Right lung (tissue), 5 donors: ENCODE results near the gene UPK3A. TPM values are rescaled to one million over a fixed set of nuclear protein-coding genes. Genes with fewer than 3 reads are reported as not detected.
"Not testable (repeated sequence)": the region's sequence is repeated elsewhere in the genome, so short reads cannot be mapped to it uniquely, and the experiment has no call there.

Source experiments
- DNase-seq, 2 donors: peaks; one replicate each; pipeline ENCODE4 v3.0.0-alpha.2; 2013
- polyA plus RNA-seq, 5 donors: library from polyadenylated mRNA; unstranded; fragments of 120-200 nt; gene quantifications; one replicate each; pipeline versions ENCODE4 v1.2.1 to v1.2.3, GENCODE V29; 2013; ENCODE audit warnings: inconsistent platforms in 1 of 5, low replicate concordance in 1 of 5; ENCODE audit not compliant: insufficient read length in 5 of 5, insufficient read depth in 1 of 5

UPK3A gene
- polyA plus RNA-seq, 5 donors: 0.33 to 0.34 TPM; not detected in 3

GRCh38 chr22:45309422-45310227, 24.9 kb downstream of the UPK3A start, which contains the start of gene FAM118A:
Gene FAM118A (plus strand): TSS chr22:45309934. CDS start chr22:45322380, 12,446 bp downstream.
- DNase-seq: peak; percentile 96 to 97

GRCh38 chr22:45310331-45310976, 25.7 kb downstream of the UPK3A start:
- DNase-seq: no peak

GRCh38 chr22:45310977-45311531, 26.3 kb downstream of the UPK3A start:
- DNase-seq: no peak

- no peak for DNase-seq
Observed at GRCh38 chr22:45312415-45312814, 27.7 kb downstream of the UPK3A start.

GRCh38 chr22:45312856-45313255, 28.1 kb downstream of the UPK3A start:
- DNase-seq: no peak

GRCh38 chr22:45314054-45314721, 29.4 kb downstream of the UPK3A start:
- no peak for DNase-seq

GRCh38 chr22:45314786-45315185, 30.0 kb downstream of the UPK3A start:
- no peak for DNase-seq

GRCh38 chr22:45316796-45317526, 32.2 kb downstream of the UPK3A start:
- DNase-seq: no peak

GRCh38 chr22:45317551-45318167, 32.9 kb downstream of the UPK3A start:
- DNase-seq: no peak

GRCh38 chr22:45318168-45318557, 33.4 kb downstream of the UPK3A start:
- peak; percentile 76 to 83 for DNase-seq

GRCh38 chr22:45318558-45319323, 34.0 kb downstream of the UPK3A start:
- peak; percentile 45 to 74 for DNase-seq

- peak; percentile 83 for DNase-seq
Observed at GRCh38 chr22:45319324-45319685, 34.6 kb downstream of the UPK3A start.

GRCh38 chr22:45320357-45320976, 35.7 kb downstream of the UPK3A start:
- no peak for DNase-seq

GRCh38 chr22:45321827-45322226, 37.1 kb downstream of the UPK3A start:
- no peak for DNase-seq

- DNase-seq: no peak
Observed at GRCh38 chr22:45322873-45323525, 38.2 kb downstream of the UPK3A start.

- DNase-seq: no peak
Observed at GRCh38 chr22:45323695-45324094, 38.9 kb downstream of the UPK3A start.

GRCh38 chr22:45324311-45324711, 39.6 kb downstream of the UPK3A start:
- no peak for DNase-seq

- DNase-seq: not testable (repeated sequence)
Observed at GRCh38 chr22:45328261-45328660, 43.5 kb downstream of the UPK3A start.

- no peak for DNase-seq
Observed at GRCh38 chr22:45328822-45329529, 44.2 kb downstream of the UPK3A start.
